HepG2 (cell line): ENCODE results near the gene ALLC. TPM values are rescaled to one million over a fixed set of nuclear protein-coding genes. Genes with fewer than 3 reads are reported as not detected.

Source experiments
- ARID4A ChIP-seq: sonication (generic); formaldehyde crosslinking; IDR thresholded peaks from 2 replicates; pipeline ENCODE4 v1.5.0; 2020; ENCODE audit warnings: mild to moderate bottlenecking, missing genetic modification reagents, borderline replicate concordance
- EEA1 ChIP-seq: sonication (generic); formaldehyde crosslinking; IDR thresholded peaks from 2 replicates; pipeline ENCODE4 v1.5.1; 2020; ENCODE audit warnings: mild to moderate bottlenecking, missing genetic modification reagents, borderline replicate concordance
- FLYWCH1 ChIP-seq: sonication (generic); formaldehyde crosslinking; IDR thresholded peaks from 2 replicates; pipeline ENCODE4 v1.8.1; 2023; ENCODE audit warnings: mild to moderate bottlenecking, missing genetic modification reagents
- MED8 ChIP-seq: sonication (generic); formaldehyde crosslinking; IDR thresholded peaks from 2 replicates; pipeline ENCODE4 v1.8.1; 2023; ENCODE audit warnings: mild to moderate bottlenecking, missing genetic modification reagents; ENCODE audit not compliant: insufficient replicate concordance
- MIXL1 ChIP-seq: IDR thresholded peaks from 2 replicates; pipeline ENCODE4 v1.6.1; 2016
- NAIF1 ChIP-seq: sonication (generic); formaldehyde crosslinking; IDR thresholded peaks from 2 replicates; pipeline ENCODE4 v1.5.0; 2020; ENCODE audit warnings: mild to moderate bottlenecking, missing genetic modification reagents, borderline replicate concordance
- PBX3 ChIP-seq: sonication (generic); formaldehyde crosslinking; IDR thresholded peaks from 2 replicates; pipeline ENCODE4 v1.8.1; 2023; ENCODE audit warnings: missing genetic modification reagents, inconsistent platforms, borderline replicate concordance
- SP4 ChIP-seq: sonication (generic); formaldehyde crosslinking; IDR thresholded peaks from 2 replicates; pipeline ENCODE4 v1.8.1; 2023; ENCODE audit warnings: mild to moderate bottlenecking, missing genetic modification reagents
- ZNF569 ChIP-seq: sonication (generic); formaldehyde crosslinking; IDR thresholded peaks from 2 replicates; pipeline ENCODE4 v1.5.0; 2020; ENCODE audit warnings: mild to moderate bottlenecking, missing genetic modification reagents, moderate library complexity, borderline replicate concordance
- ZNF570 ChIP-seq: sonication (generic); formaldehyde crosslinking; IDR thresholded peaks from 2 replicates; pipeline ENCODE4 v1.4.0; 2020; ENCODE audit warnings: mild to moderate bottlenecking, missing genetic modification reagents, borderline replicate concordance
- ZNF580 ChIP-seq: IDR thresholded peaks from 2 replicates; pipeline ENCODE4 v1.6.1; 2016; ENCODE audit warnings: low read depth, borderline replicate concordance
- ZNF605 ChIP-seq: sonication (generic); formaldehyde crosslinking; IDR thresholded peaks from 2 replicates; pipeline ENCODE4 v1.8.0; 2022; ENCODE audit warnings: mild to moderate bottlenecking, missing genetic modification reagents
- ZNF772 ChIP-seq: sonication (generic); formaldehyde crosslinking; IDR thresholded peaks from 2 replicates; pipeline ENCODE4 v1.5.0; 2020; ENCODE audit warnings: mild to moderate bottlenecking, missing genetic modification reagents
- polyA plus RNA-seq, 8 experiments: library from polyadenylated mRNA; depleted of rRNA in 3 of 8; stranded (reverse) in 7 of 8; unstranded in 1 of 8; fragments of >200 nt; fragmentation: Illumina TruSeq in 4 of 8; extraction: Trizol in 4 of 8; gene quantifications; 2 replicates each; pipeline versions ENCODE4 v1.2.1 to v1.2.3, GENCODE V29; 2011 to 2016; ENCODE audit warnings: low read depth in 4 of 8, missing spikeins in 1 of 8, mixed read lengths in 1 of 8; ENCODE audit not compliant: insufficient read depth in 1 of 8
- total RNA-seq, 5 experiments: library from RNA; depleted of rRNA; stranded (reverse); fragments of >200 nt; fragmentation: Illumina TruSeq; extraction: Trizol; gene quantifications; 2 replicates each; pipeline ENCODE4 v1.2.3, GENCODE V29; 2016; ENCODE audit warnings: low read depth in 1 of 5
- TF ChIP-seq, protein P1 (sequence below): IDR thresholded peaks from 2 replicates; pipeline ENCODE4 v1.6.1; 2012; ENCODE audit warnings: low read length, improper control_type of control experiment

Gene ALLC
- total and polyA plus RNA-seq, 2 of the 13 experiments (the other 11 are each of a cell fraction or from before 2014, with no cell fraction given), result 0.08 to 0.11 TPM

DNA sequence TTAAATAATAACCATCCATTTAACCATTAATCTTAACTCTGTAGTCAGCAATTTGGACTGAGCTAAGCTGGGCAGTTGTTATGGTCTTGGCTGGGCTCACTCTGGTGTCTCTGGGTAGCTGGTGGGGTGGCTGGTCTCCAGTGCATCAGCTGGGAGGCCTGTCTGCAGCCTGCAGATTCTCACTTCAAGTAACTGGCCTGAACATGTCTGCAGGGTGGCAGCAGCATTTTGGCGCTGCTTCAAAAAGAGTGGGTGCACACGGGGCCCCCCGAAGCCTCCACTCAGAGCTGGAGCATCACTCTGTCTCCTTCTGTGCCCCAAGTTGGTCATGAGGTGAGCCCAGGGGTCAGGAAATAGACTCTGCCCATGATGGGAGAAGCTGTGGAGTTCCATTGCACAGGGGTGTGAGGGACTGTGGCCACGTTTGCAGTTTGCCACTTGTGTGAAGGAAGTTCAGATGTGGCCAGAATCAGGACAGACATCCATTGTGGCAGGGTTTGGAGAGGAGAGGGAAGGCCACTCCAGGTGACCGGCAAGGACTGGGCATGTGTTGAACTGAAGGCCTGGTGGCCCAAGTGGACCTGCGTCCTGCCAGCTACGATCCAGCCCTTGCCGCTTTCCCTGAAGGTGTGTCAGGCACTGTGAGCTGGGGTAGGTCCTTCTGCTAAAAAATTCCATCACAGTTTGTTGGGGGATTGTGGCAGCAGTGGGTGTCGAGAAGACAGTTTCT is 4.9 kb upstream of the ALLC start (continued):
- TF ChIP-seq, protein P1, sequence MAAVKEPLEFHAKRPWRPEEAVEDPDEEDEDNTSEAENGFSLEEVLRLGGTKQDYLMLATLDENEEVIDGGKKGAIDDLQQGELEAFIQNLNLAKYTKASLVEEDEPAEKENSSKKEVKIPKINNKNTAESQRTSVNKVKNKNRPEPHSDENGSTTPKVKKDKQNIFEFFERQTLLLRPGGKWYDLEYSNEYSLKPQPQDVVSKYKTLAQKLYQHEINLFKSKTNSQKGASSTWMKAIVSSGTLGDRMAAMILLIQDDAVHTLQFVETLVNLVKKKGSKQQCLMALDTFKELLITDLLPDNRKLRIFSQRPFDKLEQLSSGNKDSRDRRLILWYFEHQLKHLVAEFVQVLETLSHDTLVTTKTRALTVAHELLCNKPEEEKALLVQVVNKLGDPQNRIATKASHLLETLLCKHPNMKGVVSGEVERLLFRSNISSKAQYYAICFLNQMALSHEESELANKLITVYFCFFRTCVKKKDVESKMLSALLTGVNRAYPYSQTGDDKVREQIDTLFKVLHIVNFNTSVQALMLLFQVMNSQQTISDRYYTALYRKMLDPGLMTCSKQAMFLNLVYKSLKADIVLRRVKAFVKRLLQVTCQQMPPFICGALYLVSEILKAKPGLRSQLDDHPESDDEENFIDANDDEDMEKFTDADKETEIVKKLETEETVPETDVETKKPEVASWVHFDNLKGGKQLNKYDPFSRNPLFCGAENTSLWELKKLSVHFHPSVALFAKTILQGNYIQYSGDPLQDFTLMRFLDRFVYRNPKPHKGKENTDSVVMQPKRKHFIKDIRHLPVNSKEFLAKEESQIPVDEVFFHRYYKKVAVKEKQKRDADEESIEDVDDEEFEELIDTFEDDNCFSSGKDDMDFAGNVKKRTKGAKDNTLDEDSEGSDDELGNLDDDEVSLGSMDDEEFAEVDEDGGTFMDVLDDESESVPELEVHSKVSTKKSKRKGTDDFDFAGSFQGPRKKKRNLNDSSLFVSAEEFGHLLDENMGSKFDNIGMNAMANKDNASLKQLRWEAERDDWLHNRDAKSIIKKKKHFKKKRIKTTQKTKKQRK, result no peak
- TF ChIP-seq ZNF580 (CRISPR knock-in tag) (no peak), FLYWCH1 (CRISPR knock-in tag) (no peak), ARID4A (0 out of 2 replicates have a peak, but pooled peaks have one; percentile 22), ZNF772 (CRISPR knock-in tag) (0 out of 2 replicates have a peak, but pooled peaks have one; percentile 22), NAIF1 (CRISPR knock-in tag) (no peak), ZNF605 (CRISPR knock-in tag) (0 out of 2 replicates have a peak, but pooled peaks have one; percentile 24), EEA1 (CRISPR knock-in tag) (no peak), ZNF569 (CRISPR knock-in tag) (no peak), ZNF570 (CRISPR knock-in tag) (no peak), PBX3 (CRISPR knock-in tag) (no peak), SP4 (CRISPR knock-in tag) (0 out of 2 replicates have a peak, but pooled peaks have one; percentile 29), MED8 (CRISPR knock-in tag) (no peak), MIXL1 (CRISPR knock-in tag) (no peak)
